ENCODE data around the gene PSENEN. TPM values are rescaled to one million over a fixed set of nuclear protein-coding genes. Genes with fewer than 3 reads are reported as not detected.

PSENEN gene
- total and polyA plus RNA-seq, 9 of the 15 experiments (the other 6 are each of a cell fraction or from before 2014, with no cell fraction given), result 34.5 to 299 (median 61.1) TPM

GRCh38 chr19:35746087-35746462 is 624 bp downstream of the PSENEN start:
- no peak for FAIRE-seq
- H3K27me3 ChIP-seq (ENCODE audit: control insufficient read depth in 2 of 2, insufficient read depth in 2 of 2, low read length in 2 of 2), result no peaks in the 10 kb centered on the region
- no TSS peak for BruUV-seq (replicated peaks)
- peak overlapping the region; percentile 92 for H3K4me3 ChIP-seq
- peaks cover 19% of the 10 kb centered on the region; the same call in 1 of the 3 replicates for H3K36me3 ChIP-seq (ENCODE audit: control insufficient read depth, insufficient read depth, low read length)
- POLR2A ChIA-PET, result interaction anchor here (0.8 to 1.9 kb wide), 3 partner anchors 8 to 74 kb away, joined by 4 to 7 read pairs (median 5); no protein-coding TSS in a partner anchor
- H3K9ac ChIP-seq (ENCODE audit: insufficient read depth in 1 of 2, low read depth in 2 of 2, low read length in 2 of 2), result peak overlapping the region; percentile 92 to 94
- no peak overlapping the region for H2AFZ ChIP-seq (ENCODE audit: low read depth, low read length)
- TF ChIP-seq, protein P1, sequence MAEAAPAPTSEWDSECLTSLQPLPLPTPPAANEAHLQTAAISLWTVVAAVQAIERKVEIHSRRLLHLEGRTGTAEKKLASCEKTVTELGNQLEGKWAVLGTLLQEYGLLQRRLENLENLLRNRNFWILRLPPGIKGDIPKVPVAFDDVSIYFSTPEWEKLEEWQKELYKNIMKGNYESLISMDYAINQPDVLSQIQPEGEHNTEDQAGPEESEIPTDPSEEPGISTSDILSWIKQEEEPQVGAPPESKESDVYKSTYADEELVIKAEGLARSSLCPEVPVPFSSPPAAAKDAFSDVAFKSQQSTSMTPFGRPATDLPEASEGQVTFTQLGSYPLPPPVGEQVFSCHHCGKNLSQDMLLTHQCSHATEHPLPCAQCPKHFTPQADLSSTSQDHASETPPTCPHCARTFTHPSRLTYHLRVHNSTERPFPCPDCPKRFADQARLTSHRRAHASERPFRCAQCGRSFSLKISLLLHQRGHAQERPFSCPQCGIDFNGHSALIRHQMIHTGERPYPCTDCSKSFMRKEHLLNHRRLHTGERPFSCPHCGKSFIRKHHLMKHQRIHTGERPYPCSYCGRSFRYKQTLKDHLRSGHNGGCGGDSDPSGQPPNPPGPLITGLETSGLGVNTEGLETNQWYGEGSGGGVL (CRISPR knock-in tag; IDR thresholded peaks at IDR 0.05), result no peak
- TF ChIP-seq MEIS2 (IDR thresholded peaks at IDR 0.05; ENCODE audit: partially characterized antibody) (no peak), WHSC1 (IDR thresholded peaks at IDR 0.05; ENCODE audit: low read length) (no peak), RAD21 (CRISPR knock-in tag; conservative IDR thresholded peaks at IDR 0.05 in 1 of 2, IDR thresholded peaks at IDR 0.05 in 1 of 2) (no peak), PHF8 (IDR thresholded peaks at IDR 0.05; ENCODE audit: borderline replicate concordance, low read length) (no peak), GTF2F1 (IDR thresholded peaks at IDR 0.05; ENCODE audit: low read depth, low read length) (no peak), ZNF23 (CRISPR knock-in tag; IDR thresholded peaks at IDR 0.05) (no peak), ESRRA (IDR thresholded peaks at IDR 0.05; ENCODE audit: borderline replicate concordance, low read depth) (no peak), ZNF551 (CRISPR knock-in tag; IDR thresholded peaks at IDR 0.05) (no peak), E2F1 (CRISPR knock-in tag; IDR thresholded peaks at IDR 0.05) (no peak)
- TF ChIP-seq, protein P2, sequence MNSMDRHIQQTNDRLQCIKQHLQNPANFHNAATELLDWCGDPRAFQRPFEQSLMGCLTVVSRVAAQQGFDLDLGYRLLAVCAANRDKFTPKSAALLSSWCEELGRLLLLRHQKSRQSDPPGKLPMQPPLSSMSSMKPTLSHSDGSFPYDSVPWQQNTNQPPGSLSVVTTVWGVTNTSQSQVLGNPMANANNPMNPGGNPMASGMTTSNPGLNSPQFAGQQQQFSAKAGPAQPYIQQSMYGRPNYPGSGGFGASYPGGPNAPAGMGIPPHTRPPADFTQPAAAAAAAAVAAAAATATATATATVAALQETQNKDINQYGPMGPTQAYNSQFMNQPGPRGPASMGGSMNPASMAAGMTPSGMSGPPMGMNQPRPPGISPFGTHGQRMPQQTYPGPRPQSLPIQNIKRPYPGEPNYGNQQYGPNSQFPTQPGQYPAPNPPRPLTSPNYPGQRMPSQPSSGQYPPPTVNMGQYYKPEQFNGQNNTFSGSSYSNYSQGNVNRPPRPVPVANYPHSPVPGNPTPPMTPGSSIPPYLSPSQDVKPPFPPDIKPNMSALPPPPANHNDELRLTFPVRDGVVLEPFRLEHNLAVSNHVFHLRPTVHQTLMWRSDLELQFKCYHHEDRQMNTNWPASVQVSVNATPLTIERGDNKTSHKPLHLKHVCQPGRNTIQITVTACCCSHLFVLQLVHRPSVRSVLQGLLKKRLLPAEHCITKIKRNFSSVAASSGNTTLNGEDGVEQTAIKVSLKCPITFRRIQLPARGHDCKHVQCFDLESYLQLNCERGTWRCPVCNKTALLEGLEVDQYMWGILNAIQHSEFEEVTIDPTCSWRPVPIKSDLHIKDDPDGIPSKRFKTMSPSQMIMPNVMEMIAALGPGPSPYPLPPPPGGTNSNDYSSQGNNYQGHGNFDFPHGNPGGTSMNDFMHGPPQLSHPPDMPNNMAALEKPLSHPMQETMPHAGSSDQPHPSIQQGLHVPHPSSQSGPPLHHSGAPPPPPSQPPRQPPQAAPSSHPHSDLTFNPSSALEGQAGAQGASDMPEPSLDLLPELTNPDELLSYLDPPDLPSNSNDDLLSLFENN (IDR thresholded peaks at IDR 0.05; ENCODE audit: low read depth in 2 of 2, low read length in 2 of 2), result no peak
- peaks cover 16% of the 10 kb centered on the region for H3K79me2 ChIP-seq (ENCODE audit: control insufficient read depth, insufficient read depth, low read length)
- ATAC-seq, result no peak
- in situ Hi-C loops (cut with MboI), result no loop called here
- H3K9me1 ChIP-seq (ENCODE audit: control insufficient read depth, insufficient read depth, low read length), result no peaks in the 10 kb centered on the region
- H3K27ac ChIP-seq (ENCODE audit: extremely low read depth, low read depth, low read length), result peak overlapping the region; percentile 62
- no peak for DNase-seq (ENCODE audit: extremely low read depth in 1 of 4, low spot score in 3 of 4)
- intact Hi-C loops (cut with micrococcal nuclease), result loop anchor here (10.0 kb wide), 1 partner anchor 101 kb away; the partner anchor contains the start of genes COX6B1 and ETV2
- H3K4me1 ChIP-seq (replicated peaks in 1 of 2; ENCODE audit: control insufficient read depth in 2 of 2, insufficient read depth in 2 of 2, low read length in 2 of 2), result peaks cover 27 to 42% of the 10 kb centered on the region in 2 experiments; a peak in 4 of 5 replicates
- peak overlapping the region; percentile 95 for H3K4me2 ChIP-seq (ENCODE audit: insufficient read depth, low read length)
- H3K9me3 ChIP-seq (replicated peaks; ENCODE audit: control insufficient read depth, insufficient read depth, low read depth, low read length), result no peaks in the 10 kb centered on the region
- 3% methylated on average over 4 of the region's 4 CpGs for WGBS (ENCODE audit: insufficient coverage, low coverage, missing lambda C conversion rate)
- CTCF ChIA-PET (ENCODE audit: low intra/inter-chr PET ratio), result no interaction called here
- no peaks in the 10 kb centered on the region for H4K20me1 ChIP-seq (replicated peaks; ENCODE audit: control insufficient read depth, insufficient read depth, low read length)
